Hepatocyte (in vitro differentiated cells): Measurements from ENCODE around the gene ASTN2.

Experiments
- EZH2 ChIP-seq: fragments of 200-600 bp; sonication (generic); IDR thresholded peaks from 2 replicates; pipeline ENCODE4 v1.6.1; 2016; ENCODE audit warnings: antibody characterized with exemption, mild to moderate bottlenecking, borderline replicate concordance
- EZH2phosphoT487 ChIP-seq: fragments of 200-600 bp; sonication (generic); IDR thresholded peaks from one replicate; pipeline ENCODE4 v1.6.1; 2018; ENCODE audit warnings: antibody characterized with exemption, mild to moderate bottlenecking, low read depth, moderate library complexity; ENCODE audit not compliant: unreplicated experiment, severe bottlenecking
- TF ChIP-seq, protein P1 (sequence below): fragments of 200-600 bp; sonication (generic); IDR thresholded peaks from 2 replicates; pipeline ENCODE4 v1.5.1; 2016; ENCODE audit warnings: antibody characterized with exemption, mild to moderate bottlenecking; ENCODE audit not compliant: poor library complexity

DNA sequence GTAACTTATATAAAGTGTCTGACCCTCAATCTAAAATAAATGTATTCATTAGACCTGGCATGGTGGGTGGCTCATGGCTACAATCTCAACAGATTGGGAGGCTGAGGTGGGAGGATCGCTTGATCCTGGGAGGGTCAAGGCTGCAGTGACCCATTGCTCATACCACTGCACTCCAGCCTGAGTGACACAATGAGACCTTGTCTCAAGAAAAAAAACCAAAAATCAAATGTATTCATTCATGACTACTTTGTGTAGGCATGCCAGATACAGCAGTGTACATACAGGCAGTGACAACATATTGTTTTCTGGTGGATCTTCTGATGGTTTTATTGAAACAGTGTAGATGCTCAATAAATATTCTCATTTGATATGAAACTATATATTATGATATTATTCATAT is 526.8 kb downstream of the ASTN2 start:
- TF ChIP-seq, protein P1, sequence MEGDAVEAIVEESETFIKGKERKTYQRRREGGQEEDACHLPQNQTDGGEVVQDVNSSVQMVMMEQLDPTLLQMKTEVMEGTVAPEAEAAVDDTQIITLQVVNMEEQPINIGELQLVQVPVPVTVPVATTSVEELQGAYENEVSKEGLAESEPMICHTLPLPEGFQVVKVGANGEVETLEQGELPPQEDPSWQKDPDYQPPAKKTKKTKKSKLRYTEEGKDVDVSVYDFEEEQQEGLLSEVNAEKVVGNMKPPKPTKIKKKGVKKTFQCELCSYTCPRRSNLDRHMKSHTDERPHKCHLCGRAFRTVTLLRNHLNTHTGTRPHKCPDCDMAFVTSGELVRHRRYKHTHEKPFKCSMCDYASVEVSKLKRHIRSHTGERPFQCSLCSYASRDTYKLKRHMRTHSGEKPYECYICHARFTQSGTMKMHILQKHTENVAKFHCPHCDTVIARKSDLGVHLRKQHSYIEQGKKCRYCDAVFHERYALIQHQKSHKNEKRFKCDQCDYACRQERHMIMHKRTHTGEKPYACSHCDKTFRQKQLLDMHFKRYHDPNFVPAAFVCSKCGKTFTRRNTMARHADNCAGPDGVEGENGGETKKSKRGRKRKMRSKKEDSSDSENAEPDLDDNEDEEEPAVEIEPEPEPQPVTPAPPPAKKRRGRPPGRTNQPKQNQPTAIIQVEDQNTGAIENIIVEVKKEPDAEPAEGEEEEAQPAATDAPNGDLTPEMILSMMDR, result no peak
- no peak for TF ChIP-seq EZH2phosphoT487
- TF ChIP-seq EZH2, result no peak
